ENCODE measurements around the gene GGT5. TPM values are rescaled to one million over a fixed set of nuclear protein-coding genes. Genes with fewer than 3 reads are reported as not detected.

GGT5 gene
- total and polyA plus RNA-seq, 8 donors, result 9.9 to 48.8 (median 20.4) TPM

DNA sequence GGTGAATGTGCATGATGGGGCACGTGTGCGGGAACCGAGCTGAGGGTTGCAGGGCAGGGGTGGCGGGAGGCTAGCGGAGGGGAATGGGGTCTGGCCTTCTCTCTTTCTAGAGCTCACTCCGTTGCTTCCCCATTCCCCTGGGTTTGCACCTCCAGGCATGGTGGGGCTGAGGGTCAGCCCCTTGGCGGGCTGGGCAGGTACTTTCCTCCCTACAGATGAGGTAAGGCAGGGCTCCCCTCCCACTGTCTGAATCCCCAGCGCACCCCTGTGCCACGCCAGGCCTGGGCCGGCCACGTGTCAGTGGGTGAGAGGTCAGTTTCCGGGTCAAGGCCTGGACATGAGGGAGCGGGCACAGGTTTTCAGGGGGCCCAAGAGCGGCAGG is 54.7 kb downstream of the GGT5 start:
- WGBS, 5 donors, result 80 to 86% (median 81%) methylated on average over 14 of the region's 14 CpGs
- TF ChIP-seq CTCF (IDR thresholded peaks at IDR 0.05), result no peak
- no peak for TF ChIP-seq POLR2A (IDR thresholded peaks at IDR 0.05)
- no peak for TF ChIP-seq POLR2AphosphoS5 (IDR thresholded peaks at IDR 0.05)
- no peak for TF ChIP-seq EP300 (IDR thresholded peaks at IDR 0.05)
- H3K27ac ChIP-seq, result peak overlapping the region in 3 of 5 donors; percentile 38 to 78 (median 61)
- intact Hi-C loops (cut with DNase I; ENCODE audit: low total_unique reads), result no loop called here
- H3K36me3 ChIP-seq, result peaks cover 0 to 26% (median 10%) of the 10 kb centered on the region in 4 donors
- H3K27me3 ChIP-seq, result no peaks in the 10 kb centered on the region
- H3K9me3 ChIP-seq, result no peaks in the 10 kb centered on the region
- peaks cover 10 to 24% (median 21%) of the 10 kb centered on the region in 4 donors for H3K4me1 ChIP-seq
- H3K4me3 ChIP-seq, result no peak overlapping the region
- DNase-seq, result no peak

DNA sequence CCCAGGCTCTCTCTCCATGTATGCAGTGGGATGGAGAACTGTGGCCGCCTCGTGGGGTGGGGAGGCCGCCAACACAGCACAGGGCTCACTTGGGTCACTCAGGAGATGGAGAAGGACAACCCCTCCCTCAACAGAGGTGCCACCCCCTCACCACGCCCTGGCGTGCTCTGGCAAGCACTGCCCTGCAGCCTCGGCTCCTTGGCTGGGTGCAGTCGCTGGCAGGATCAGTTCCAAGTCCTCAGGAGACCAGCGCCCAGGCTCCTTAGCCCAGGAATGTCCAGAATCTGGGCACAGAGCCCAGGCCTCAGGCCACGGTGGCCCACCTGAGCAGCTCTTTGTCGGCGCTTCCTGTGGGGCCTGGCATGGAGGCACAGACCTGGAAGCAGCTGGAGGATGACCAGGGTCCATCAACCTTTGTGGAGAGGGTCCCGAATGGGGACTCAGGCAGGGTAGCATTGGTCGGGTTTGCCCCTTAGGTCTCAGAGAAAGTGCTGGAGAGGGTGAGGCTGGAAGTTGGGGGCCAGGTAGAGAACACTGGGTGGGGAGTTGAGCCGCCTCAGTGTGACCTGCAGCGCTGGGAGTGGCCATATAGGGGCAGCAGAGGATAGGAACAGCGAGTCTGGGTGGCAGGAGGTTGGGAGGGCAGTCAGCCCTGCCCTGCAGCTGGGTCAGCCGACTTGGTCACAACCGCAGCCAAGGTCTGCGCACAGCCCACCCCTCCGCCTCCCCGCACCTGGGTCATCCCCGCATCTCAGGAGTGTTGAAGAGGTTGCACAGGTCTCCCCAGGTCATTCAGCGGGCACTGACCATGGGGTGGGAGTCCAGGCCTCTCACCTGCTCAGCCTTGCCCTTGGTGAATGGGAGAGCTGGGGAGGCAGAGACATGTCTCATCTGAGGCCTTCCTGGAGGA is 55.4 kb downstream of the GGT5 start:
- peak overlapping the region; percentile 35 to 78 (median 61) for H3K27ac ChIP-seq
- TF ChIP-seq POLR2AphosphoS5 (IDR thresholded peaks at IDR 0.05) (peak in 1 of 3 donors; percentile 3), EP300 (IDR thresholded peaks at IDR 0.05) (no peak), CTCF (IDR thresholded peaks at IDR 0.05) (peak in 5 of 7 experiments; percentile 79 to 97 (median 93))
- no peaks in the 10 kb centered on the region for H3K27me3 ChIP-seq
- no peaks in the 10 kb centered on the region for H3K9me3 ChIP-seq
- intact Hi-C loops (cut with DNase I; ENCODE audit: low total_unique reads), result loop anchor here (10.0 kb wide), 1 partner anchor 55 kb away; the partner anchor contains the start of gene GGT5
- DNase-seq, result peak; percentile 83 to 84
- H3K4me3 ChIP-seq, result no peak overlapping the region
- peaks cover 0 to 26% (median 10%) of the 10 kb centered on the region in 4 donors for H3K36me3 ChIP-seq
- WGBS, 5 donors, result 27 to 36% (median 29%) methylated on average over 9 to 23 of the region's 23 CpGs
- peaks cover 10 to 24% (median 21%) of the 10 kb centered on the region in 4 donors for H3K4me1 ChIP-seq

DNA sequence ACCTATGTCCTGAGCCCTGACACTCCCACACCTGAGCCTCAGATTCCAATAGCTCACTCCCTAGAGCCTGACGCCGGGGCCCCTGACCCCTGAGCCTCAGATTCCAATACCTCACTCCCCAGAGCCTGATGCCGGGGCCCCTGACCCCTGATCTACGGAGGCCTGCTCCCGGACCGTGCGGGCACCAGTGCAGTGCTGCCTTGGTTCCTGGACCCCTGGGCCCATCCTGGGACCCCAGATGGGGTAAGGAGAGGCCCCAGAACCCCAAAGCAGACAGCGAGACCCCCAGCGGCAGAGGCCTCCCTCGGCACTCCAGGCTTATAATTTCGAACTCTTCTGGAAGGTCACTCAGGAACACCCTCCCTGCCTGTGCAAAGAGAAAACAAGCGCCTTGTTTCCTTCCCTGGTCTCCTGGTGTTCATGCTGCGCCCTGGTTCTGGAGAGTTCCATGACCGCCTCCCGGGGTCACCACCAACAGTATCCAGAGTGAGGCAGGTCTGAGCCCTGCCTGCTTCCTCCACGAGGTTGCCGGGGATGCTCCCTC is 56.1 kb downstream of the GGT5 start:
- H3K27me3 ChIP-seq, result no peaks in the 10 kb centered on the region
- 56 to 71% (median 64%) methylated on average over 17 of the region's 17 CpGs for WGBS, 5 donors
- H3K36me3 ChIP-seq, result peaks cover 0 to 26% (median 10%) of the 10 kb centered on the region in 4 donors
- intact Hi-C loops (cut with DNase I; ENCODE audit: low total_unique reads), result loop anchor here (10.0 kb wide), 1 partner anchor 56 kb away; the partner anchor contains the start of gene GGT5
- H3K9me3 ChIP-seq, result no peaks in the 10 kb centered on the region
- H3K4me3 ChIP-seq, result no peak overlapping the region
- peaks cover 14 to 29% (median 27%) of the 10 kb centered on the region in 4 donors for H3K4me1 ChIP-seq
- TF ChIP-seq POLR2AphosphoS5 (IDR thresholded peaks at IDR 0.05) (no peak), POLR2A (IDR thresholded peaks at IDR 0.05) (no peak), CTCF (IDR thresholded peaks at IDR 0.05) (no peak)
- no peak for DNase-seq
- peak overlapping the region in 3 of 5 donors; percentile 35 to 78 (median 38) for H3K27ac ChIP-seq
